ENCODE measurements around the gene PALM. TPM values are rescaled to one million over a fixed set of nuclear protein-coding genes. Genes with fewer than 3 reads are reported as not detected.

PALM gene
- total RNA-seq, 2 experiments from 2014 or later, result 0.84 to 1.0 TPM

- Mint-ChIP-seq H3K27ac (no peak overlapping the region), H3K4me3 (no peak overlapping the region), H3K9me3 (peaks cover 6% of the 10 kb centered on the region), H3K27me3 (ENCODE audit: low read depth) (no peaks in the 10 kb centered on the region), H3K36me3 (ENCODE audit: low read depth) (no peaks in the 10 kb centered on the region), H3K4me1 (ENCODE audit: low read depth) (no peaks in the 10 kb centered on the region)
- CTCF ChIA-PET, result interaction anchor here (0.6 kb wide), 1 partner anchor 203 kb away, joined by 3 read pairs; no protein-coding TSS in a partner anchor
- no peak for DNase-seq
- intact Hi-C loops (cut with micrococcal nuclease), result no loop called here
Observed at GRCh38 chr19:746208-746819, 37.6 kb downstream of the PALM start.

- Mint-ChIP-seq H3K4me1 (ENCODE audit: low read depth) (no peaks in the 10 kb centered on the region), H3K27me3 (ENCODE audit: low read depth) (no peaks in the 10 kb centered on the region), H3K4me3 (no peak overlapping the region), H3K9me3 (peaks cover 6% of the 10 kb centered on the region), H3K27ac (no peak overlapping the region), H3K36me3 (ENCODE audit: low read depth) (no peaks in the 10 kb centered on the region)
- CTCF ChIA-PET, result no interaction called here
- DNase-seq, result no peak
- intact Hi-C loops (cut with micrococcal nuclease), result no loop called here
Observed at GRCh38 chr19:746956-747355, 38.2 kb downstream of the PALM start.

- H3K27me3 Mint-ChIP-seq (ENCODE audit: low read depth), result no peaks in the 10 kb centered on the region
- H3K9me3 Mint-ChIP-seq, result peaks cover 6% of the 10 kb centered on the region
- no peak overlapping the region for H3K4me3 Mint-ChIP-seq
- CTCF ChIA-PET, result no interaction called here
- no peaks in the 10 kb centered on the region for H3K4me1 Mint-ChIP-seq (ENCODE audit: low read depth)
- DNase-seq, result no peak
- no peaks in the 10 kb centered on the region for H3K36me3 Mint-ChIP-seq (ENCODE audit: low read depth)
- intact Hi-C loops (cut with micrococcal nuclease), result no loop called here
- no peak overlapping the region for H3K27ac Mint-ChIP-seq
Observed at GRCh38 chr19:747432-748273, 38.9 kb downstream of the PALM start.

- Mint-ChIP-seq H3K36me3 (ENCODE audit: low read depth) (no peaks in the 10 kb centered on the region), H3K27ac (no peak overlapping the region), H3K4me1 (ENCODE audit: low read depth) (no peaks in the 10 kb centered on the region), H3K4me3 (no peak overlapping the region), H3K9me3 (peaks cover 6% of the 10 kb centered on the region), H3K27me3 (ENCODE audit: low read depth) (no peaks in the 10 kb centered on the region)
- CTCF ChIA-PET, result interaction anchor here (0.9 kb wide), 1 partner anchor 14 kb away, joined by 4 read pairs; no protein-coding TSS in a partner anchor
- intact Hi-C loops (cut with micrococcal nuclease), result no loop called here
- DNase-seq, result no peak
Observed at GRCh38 chr19:748274-748598, 39.5 kb downstream of the PALM start.

- Mint-ChIP-seq H3K27me3 (ENCODE audit: low read depth) (no peaks in the 10 kb centered on the region), H3K4me1 (ENCODE audit: low read depth) (no peaks in the 10 kb centered on the region), H3K9me3 (peaks cover 1% of the 10 kb centered on the region), H3K27ac (no peak overlapping the region), H3K36me3 (ENCODE audit: low read depth) (no peaks in the 10 kb centered on the region), H3K4me3 (no peak overlapping the region)
- intact Hi-C loops (cut with micrococcal nuclease), result no loop called here
- CTCF ChIA-PET, result no interaction called here
- no peak for DNase-seq
Observed at GRCh38 chr19:749811-750210, 41.1 kb downstream of the PALM start.

- H3K27ac Mint-ChIP-seq, result no peak within 1 kb of the TSS
- CTCF ChIA-PET, result no interaction called here
- intact Hi-C loops (cut with micrococcal nuclease), result no loop called here
- no peak for DNase-seq
- H3K9me3 Mint-ChIP-seq, result no peaks in the 10 kb centered on the region
- H3K36me3 Mint-ChIP-seq (ENCODE audit: low read depth), result no peaks in the 10 kb centered on the region
- no peak within 1 kb of the TSS for H3K4me3 Mint-ChIP-seq
- H3K4me1 Mint-ChIP-seq (ENCODE audit: low read depth), result no peaks in the 10 kb centered on the region
- H3K27me3 Mint-ChIP-seq (ENCODE audit: low read depth), result no peaks in the 10 kb centered on the region
Observed at GRCh38 chr19:750640-751423, 42.1 kb downstream of the PALM start, which contains the start of gene MISP. TSS of gene MISP (plus strand) at chr19:751112. CDS start at chr19:756947, 5,835 bp downstream.

- Mint-ChIP-seq H3K4me1 (ENCODE audit: low read depth) (no peaks in the 10 kb centered on the region), H3K4me3 (no peak overlapping the region), H3K36me3 (ENCODE audit: low read depth) (no peaks in the 10 kb centered on the region), H3K9me3 (no peaks in the 10 kb centered on the region), H3K27ac (no peak overlapping the region), H3K27me3 (ENCODE audit: low read depth) (no peaks in the 10 kb centered on the region)
- intact Hi-C loops (cut with micrococcal nuclease), result no loop called here
- CTCF ChIA-PET, result no interaction called here
- no peak for DNase-seq
Observed at GRCh38 chr19:751501-752341, 43.0 kb downstream of the PALM start.

- no peak for DNase-seq
- no peak overlapping the region for H3K27ac Mint-ChIP-seq
- no peaks in the 10 kb centered on the region for H3K9me3 Mint-ChIP-seq
- intact Hi-C loops (cut with micrococcal nuclease), result no loop called here
- no peaks in the 10 kb centered on the region for H3K4me1 Mint-ChIP-seq (ENCODE audit: low read depth)
- no peaks in the 10 kb centered on the region for H3K36me3 Mint-ChIP-seq (ENCODE audit: low read depth)
- no peak overlapping the region for H3K4me3 Mint-ChIP-seq
- CTCF ChIA-PET, result interaction anchor here (0.6 kb wide), 1 partner anchor 209 kb away, joined by 3 read pairs; no protein-coding TSS in a partner anchor
- no peaks in the 10 kb centered on the region for H3K27me3 Mint-ChIP-seq (ENCODE audit: low read depth)
Observed at GRCh38 chr19:752652-753517, 44.1 kb downstream of the PALM start.

GRCh38 chr19:754530-754929, 45.8 kb downstream of the PALM start:
- Mint-ChIP-seq H3K36me3 (ENCODE audit: low read depth) (no peaks in the 10 kb centered on the region), H3K27ac (no peak overlapping the region), H3K4me1 (ENCODE audit: low read depth) (no peaks in the 10 kb centered on the region), H3K9me3 (peaks cover under 1% of the 10 kb centered on the region), H3K4me3 (no peak overlapping the region), H3K27me3 (ENCODE audit: low read depth) (no peaks in the 10 kb centered on the region)
- intact Hi-C loops (cut with micrococcal nuclease), result no loop called here
- CTCF ChIA-PET, result no interaction called here
- DNase-seq, result no peak

GRCh38 chr19:755063-755462, 46.3 kb downstream of the PALM start:
- Mint-ChIP-seq H3K36me3 (ENCODE audit: low read depth) (no peaks in the 10 kb centered on the region), H3K9me3 (peaks cover 4% of the 10 kb centered on the region), H3K4me3 (no peak overlapping the region), H3K27ac (no peak overlapping the region), H3K27me3 (ENCODE audit: low read depth) (no peaks in the 10 kb centered on the region), H3K4me1 (ENCODE audit: low read depth) (no peaks in the 10 kb centered on the region)
- CTCF ChIA-PET, result interaction anchor here (0.5 kb wide), 1 partner anchor 51 kb away, joined by 3 read pairs; no protein-coding TSS in a partner anchor
- intact Hi-C loops (cut with micrococcal nuclease), result no loop called here
- no peak for DNase-seq

GRCh38 chr19:756236-756635, 47.5 kb downstream of the PALM start:
- H3K9me3 Mint-ChIP-seq, result peaks cover 4% of the 10 kb centered on the region
- no peaks in the 10 kb centered on the region for H3K4me1 Mint-ChIP-seq (ENCODE audit: low read depth)
- CTCF ChIA-PET, result interaction anchor here (0.6 to 0.7 kb wide), 2 partner anchors 14 to 509 kb away, joined by 3 read pairs; no protein-coding TSS in a partner anchor
- H3K27ac Mint-ChIP-seq, result no peak overlapping the region
- no peak overlapping the region for H3K4me3 Mint-ChIP-seq
- peak; percentile 15 for DNase-seq
- H3K27me3 Mint-ChIP-seq (ENCODE audit: low read depth), result no peaks in the 10 kb centered on the region
- intact Hi-C loops (cut with micrococcal nuclease), result no loop called here
- H3K36me3 Mint-ChIP-seq (ENCODE audit: low read depth), result no peaks in the 10 kb centered on the region

Data from activated naive CD4-positive, alpha-beta T cell treated with anti-CD3 and anti-CD28 coated beads for 36 hours (primary cell).